ENCODE measurements around the gene NFATC2.

NFATC2 gene

GRCh38 chr20:51437182-51437924 is 105.2 kb downstream of the NFATC2 start:
- no peak for ATAC-seq

GRCh38 chr20:51434580-51435247 is 107.8 kb downstream of the NFATC2 start:
- ATAC-seq = no peak; the same call in 2 of the 3 replicates
- TF ChIP-seq ZC3H10 (CRISPR knock-in tag; IDR thresholded peaks at IDR 0.05) = no peak
- TF ChIP-seq POU6F1 (CRISPR knock-in tag; IDR thresholded peaks at IDR 0.05; ENCODE audit: borderline replicate concordance, low read depth) = no peak
- TF ChIP-seq CSDC2 (CRISPR knock-in tag; IDR thresholded peaks at IDR 0.05) = no peak
- TF ChIP-seq ZNF8 (CRISPR knock-in tag; IDR thresholded peaks at IDR 0.05) = no peak

More at GRCh38 chr20:51437182-51437924, 105.2 kb downstream of the NFATC2 start:
- TF ChIP-seq CSDC2 (CRISPR knock-in tag; IDR thresholded peaks at IDR 0.05) (no peak), SNAI2 (CRISPR knock-in tag; IDR thresholded peaks at IDR 0.05) (no peak), ZNF565 (CRISPR knock-in tag; conservative IDR thresholded peaks at IDR 0.05; ENCODE audit: low read depth) (no peak), TCF4 (CRISPR knock-in tag; IDR thresholded peaks at IDR 0.05; ENCODE audit: borderline replicate concordance) (no peak), ESRRG (CRISPR knock-in tag; IDR thresholded peaks at IDR 0.05) (no peak), TSHZ2 (CRISPR knock-in tag; IDR thresholded peaks at IDR 0.05) (no peak), PATZ1 (CRISPR knock-in tag; IDR thresholded peaks at IDR 0.05; ENCODE audit: borderline replicate concordance) (no peak), POU6F1 (CRISPR knock-in tag; IDR thresholded peaks at IDR 0.05; ENCODE audit: borderline replicate concordance, low read depth) (no peak), ZC3H10 (CRISPR knock-in tag; IDR thresholded peaks at IDR 0.05) (no peak), ZFP3 (CRISPR knock-in tag; IDR thresholded peaks at IDR 0.05) (no peak), GLIS3 (CRISPR knock-in tag; IDR thresholded peaks at IDR 0.05) (no peak), PPARA (CRISPR knock-in tag; IDR thresholded peaks at IDR 0.05; ENCODE audit: borderline replicate concordance) (no peak), ZNF8 (CRISPR knock-in tag; IDR thresholded peaks at IDR 0.05) (no peak), CSRNP3 (CRISPR knock-in tag; IDR thresholded peaks at IDR 0.05) (no peak)

- ATAC-seq = no peak
- no peak for TF ChIP-seq TCF4 (CRISPR knock-in tag; IDR thresholded peaks at IDR 0.05; ENCODE audit: borderline replicate concordance)
- no peak for TF ChIP-seq ZFP30 (CRISPR knock-in tag; IDR thresholded peaks at IDR 0.05)
- TF ChIP-seq ISL1 (CRISPR knock-in tag; IDR thresholded peaks at IDR 0.05) = no peak
- TF ChIP-seq TSHZ2 (CRISPR knock-in tag; IDR thresholded peaks at IDR 0.05) = no peak
- no peak for TF ChIP-seq RARB (CRISPR knock-in tag; IDR thresholded peaks at IDR 0.05)
- TF ChIP-seq ZNF565 (CRISPR knock-in tag; conservative IDR thresholded peaks at IDR 0.05; ENCODE audit: low read depth) = no peak
- no peak for TF ChIP-seq ZNF8 (CRISPR knock-in tag; IDR thresholded peaks at IDR 0.05)
- no peak for TF ChIP-seq CSRNP3 (CRISPR knock-in tag; IDR thresholded peaks at IDR 0.05)
- no peak for TF ChIP-seq POU6F1 (CRISPR knock-in tag; IDR thresholded peaks at IDR 0.05; ENCODE audit: borderline replicate concordance, low read depth)
Observed at GRCh38 chr20:51434026-51434425, 108.5 kb downstream of the NFATC2 start.
